ENCODE measurements around the gene SCGB1A1.

- TF ChIP-seq CTCF (IDR thresholded peaks at IDR 0.05; ENCODE audit: low read length) (no peak), EZH2 (IDR thresholded peaks at IDR 0.05; ENCODE audit: borderline replicate concordance, low read length) (no peak)
Measured at GRCh38 chr11:62374801-62375200, 44.0 kb upstream of the SCGB1A1 start.
